Medulla oblongata (tissue), 1 donor: ENCODE data around the gene KCNG2.

Source experiments
- DNase-seq: peaks from one replicate; pipeline ENCODE4 v3.0.0-alpha.2; 2015; ENCODE audit errors: extremely low spot score

Gene KCNG2

DNA sequence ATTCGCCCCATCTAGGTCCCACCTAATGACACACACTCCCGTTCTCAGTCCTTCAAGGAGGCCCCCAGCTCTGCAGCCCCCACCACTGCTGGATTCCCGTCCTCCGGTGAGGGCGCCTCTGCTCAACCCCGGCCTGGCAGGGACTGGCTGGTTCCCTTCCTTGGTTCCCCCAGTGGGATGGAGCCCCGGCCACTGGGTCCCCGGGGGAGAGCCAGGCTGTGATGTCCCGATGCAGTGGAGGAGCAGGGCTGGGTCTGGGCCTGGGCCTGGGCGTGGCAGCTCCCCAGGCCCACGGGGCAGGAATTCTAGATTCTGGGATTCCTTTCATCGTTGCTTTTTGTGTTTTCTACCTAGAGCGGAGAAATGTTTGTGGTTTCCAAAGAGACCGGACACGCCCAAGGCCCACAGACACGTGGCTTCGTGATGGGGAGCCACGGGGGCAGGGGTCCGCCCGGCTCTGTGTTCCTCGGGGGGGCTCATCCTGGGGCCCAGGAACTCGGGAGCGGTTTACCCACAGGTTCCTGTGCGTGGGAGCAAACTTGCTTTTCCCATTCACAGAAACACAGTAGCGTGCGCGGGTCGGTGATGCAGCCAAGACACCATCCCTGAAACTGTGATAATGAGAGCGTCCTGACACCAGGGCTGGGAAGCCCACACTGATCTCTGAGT is 86.7 kb downstream of the KCNG2 start:
- DNase-seq, result no peak

DNA sequence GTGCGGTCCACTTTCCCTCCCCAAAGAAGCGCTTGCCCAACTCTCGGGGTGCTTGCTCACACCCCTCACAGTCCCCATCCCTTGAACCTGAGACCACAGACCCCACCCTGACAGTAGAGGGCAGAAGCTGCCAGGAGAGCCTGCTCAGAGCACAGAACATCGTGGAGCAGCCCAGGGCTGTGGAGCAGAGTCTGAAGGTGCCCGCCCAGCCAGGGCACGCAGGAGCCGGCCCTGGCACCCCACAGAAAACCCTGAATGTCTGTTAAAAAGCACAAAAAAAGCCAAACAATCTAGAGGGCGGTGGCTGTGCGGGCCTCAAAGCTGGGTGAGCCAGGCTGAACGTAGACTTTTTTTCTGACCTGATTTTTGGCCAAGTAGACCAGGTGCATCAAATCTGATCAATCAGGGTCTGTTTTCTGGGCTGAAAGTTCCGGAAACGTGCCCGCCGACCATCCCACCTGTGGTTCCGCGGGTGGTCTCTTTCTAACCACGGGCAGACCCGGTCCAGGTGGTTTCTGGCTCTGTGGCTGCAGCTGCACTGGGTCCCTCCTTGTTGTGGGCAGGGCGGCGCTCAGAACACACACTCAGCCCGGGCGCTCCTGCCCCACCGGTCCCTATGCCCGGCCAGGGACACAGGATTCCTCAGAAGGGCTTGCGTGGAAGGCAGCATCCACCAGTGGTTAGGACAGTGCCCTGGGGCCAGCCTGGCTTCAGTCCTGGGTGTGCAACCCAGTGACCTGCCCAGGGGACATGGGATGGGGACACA is 87.4 kb downstream of the KCNG2 start:
- no peak for DNase-seq

DNA sequence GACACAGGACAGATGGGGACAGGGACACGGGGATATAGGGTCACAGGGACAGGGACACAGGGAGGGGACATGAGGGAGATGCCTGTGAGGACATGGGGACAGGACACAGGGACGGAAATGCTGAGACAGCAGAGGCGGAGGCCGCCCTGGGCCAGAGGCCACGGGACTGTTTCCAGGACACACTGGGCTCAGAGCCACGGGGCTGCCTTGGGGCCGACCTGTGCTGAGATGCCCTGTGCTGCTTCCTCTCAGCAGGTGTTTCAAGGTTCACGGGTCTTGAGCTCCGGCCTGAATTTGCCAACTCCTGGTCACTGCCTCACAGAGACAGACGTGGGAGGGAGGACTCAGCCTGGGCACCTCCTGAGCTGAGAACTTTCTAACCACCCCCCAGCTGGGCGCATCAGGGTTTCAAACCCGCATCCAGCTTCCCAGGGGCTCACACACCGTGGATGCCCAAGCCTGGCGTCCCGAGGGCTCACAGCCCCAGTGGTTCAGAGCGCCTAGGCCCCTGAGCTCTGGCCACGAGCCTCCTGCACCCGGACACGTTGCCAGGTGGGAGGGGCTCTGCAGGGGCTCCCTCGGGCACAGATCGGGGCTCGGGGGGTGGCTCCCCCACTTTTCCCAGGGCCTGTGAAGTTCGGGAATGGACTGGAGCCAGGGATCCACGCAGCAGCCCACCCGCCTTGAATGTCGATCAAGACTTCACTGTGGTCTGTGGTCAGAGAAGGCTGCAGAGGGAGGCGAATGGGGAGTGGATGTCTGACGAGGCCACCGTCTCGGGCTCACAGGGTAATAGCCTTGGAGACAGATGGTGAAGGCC is 89.7 kb downstream of the KCNG2 start:
- no peak for DNase-seq

GRCh38 chr18:79888016-79888415 is 90.3 kb downstream of the KCNG2 start:
- no peak for DNase-seq

GRCh38 chr18:79889569-79889968 is 91.8 kb downstream of the KCNG2 start:
- no peak for DNase-seq

DNA sequence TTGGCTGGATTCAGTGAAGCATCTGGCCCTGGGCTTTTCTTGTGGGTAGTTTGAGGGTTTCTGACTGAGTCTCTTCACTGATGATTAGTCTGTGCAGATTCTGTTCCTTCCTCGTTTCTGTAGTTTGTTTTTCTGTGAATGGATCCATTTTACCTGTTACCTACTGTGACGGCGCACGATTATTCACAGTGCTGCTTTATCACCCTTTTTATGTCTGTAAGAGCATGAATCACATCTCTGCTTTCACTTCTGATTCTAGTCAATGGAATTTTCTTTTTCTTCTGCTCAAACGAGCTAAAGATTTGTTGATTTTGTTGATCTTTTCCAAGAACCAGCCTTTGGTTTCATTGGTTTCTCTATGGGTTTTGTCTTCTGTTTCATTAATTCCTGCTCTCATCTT is 92.9 kb downstream of the KCNG2 start:
- DNase-seq, result no peak

- DNase-seq, result no peak
Measured at GRCh38 chr18:79896738-79897137, 99.0 kb downstream of the KCNG2 start.

DNA sequence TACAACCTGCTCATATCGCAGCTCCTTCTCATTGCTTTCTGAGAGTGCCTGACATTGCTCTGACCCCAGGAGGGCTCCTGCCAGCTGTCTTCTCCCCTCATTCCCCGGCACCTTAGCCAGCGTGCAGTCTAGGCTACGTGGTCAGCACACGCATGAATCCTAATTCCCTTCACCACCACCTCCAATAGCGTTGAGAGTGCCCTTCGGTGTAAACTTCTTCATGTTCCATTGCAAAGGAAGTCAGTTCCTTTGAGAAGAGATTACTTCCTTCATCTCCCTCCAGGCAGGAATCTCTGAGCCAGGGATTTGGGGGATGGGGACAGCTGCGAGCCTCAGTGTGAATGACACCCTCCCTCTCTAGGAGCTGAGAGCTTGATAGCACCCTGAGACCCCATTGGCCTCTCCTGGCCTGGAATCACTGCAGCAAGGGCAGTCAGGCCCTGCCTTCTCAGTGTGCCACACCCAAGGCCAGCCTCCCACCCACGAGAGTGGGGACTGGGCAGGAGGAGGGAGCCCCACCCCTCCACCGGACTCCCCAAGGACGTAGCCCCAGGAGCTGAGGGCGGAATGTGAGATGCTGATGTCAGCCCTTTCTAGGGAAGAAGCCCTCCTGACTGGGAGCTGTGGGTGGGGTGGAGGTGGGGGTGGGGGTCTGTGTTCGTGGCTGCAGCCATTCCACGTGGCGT is 100.3 kb downstream of the KCNG2 start:
- DNase-seq, result no peak

- no peak for DNase-seq
Measured at GRCh38 chr18:79898952-79899608, 101.3 kb downstream of the KCNG2 start.

DNA sequence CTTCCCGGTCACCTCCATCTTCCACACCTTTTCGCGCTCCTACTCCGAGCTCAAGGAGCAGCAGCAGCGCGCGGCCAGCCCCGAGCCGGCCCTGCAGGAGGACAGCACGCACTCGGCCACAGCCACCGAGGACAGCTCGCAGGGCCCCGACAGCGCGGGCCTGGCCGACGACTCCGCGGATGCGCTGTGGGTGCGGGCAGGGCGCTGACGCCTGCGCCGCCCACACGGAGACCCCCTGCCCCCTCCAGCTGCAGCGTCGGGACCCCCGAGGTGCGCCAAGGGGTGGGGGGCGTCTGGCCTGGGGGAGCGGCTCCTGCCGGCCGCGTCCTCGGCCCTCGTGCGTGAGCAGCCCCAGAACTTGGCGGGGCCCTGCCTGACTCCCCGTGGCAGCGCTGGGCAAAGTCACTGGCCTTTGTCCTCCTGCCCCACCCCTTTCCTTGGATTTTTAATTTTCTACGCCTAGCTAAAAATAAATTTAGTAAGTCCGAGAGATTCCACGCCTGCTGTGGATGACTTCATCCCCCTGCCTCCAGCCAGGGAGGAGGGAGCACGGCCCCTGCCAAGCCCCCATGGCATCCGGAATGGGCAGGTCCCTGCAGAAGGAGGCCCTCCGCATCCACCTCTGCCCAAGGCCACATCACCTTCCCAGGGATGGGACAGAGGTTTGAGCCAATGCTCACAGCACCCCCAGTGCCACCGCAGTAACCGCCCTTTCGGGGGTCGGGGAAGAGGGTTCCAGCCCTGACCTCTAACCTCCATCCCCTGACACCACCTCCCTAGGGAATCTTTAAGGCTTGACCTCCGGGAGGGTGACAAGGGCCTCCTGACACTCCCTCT is 102.1 kb downstream of the KCNG2 start:
- no peak for DNase-seq

GRCh38 chr18:79900610-79901570 is 103.2 kb downstream of the KCNG2 start:
- DNase-seq, result no peak

DNA sequence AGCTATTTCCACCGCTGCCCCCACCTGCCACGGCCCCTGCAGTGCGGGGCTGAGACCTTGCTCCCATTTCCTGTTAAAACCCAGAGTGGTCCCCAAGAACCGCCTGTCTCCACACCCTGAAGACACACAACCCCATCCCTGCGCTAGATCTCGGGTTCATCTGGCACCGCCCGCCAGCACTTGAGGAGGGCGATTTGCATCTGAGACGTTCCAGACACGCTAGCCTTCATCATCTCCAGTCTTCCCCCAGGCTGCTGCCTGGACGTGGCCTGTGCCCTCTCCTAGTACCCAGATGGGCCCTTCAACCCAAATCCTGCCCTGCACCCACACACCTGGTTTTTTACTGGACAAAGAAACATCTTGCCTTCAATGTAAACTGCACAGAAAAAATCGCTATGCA is 103.9 kb downstream of the KCNG2 start:
- no peak for DNase-seq

DNA sequence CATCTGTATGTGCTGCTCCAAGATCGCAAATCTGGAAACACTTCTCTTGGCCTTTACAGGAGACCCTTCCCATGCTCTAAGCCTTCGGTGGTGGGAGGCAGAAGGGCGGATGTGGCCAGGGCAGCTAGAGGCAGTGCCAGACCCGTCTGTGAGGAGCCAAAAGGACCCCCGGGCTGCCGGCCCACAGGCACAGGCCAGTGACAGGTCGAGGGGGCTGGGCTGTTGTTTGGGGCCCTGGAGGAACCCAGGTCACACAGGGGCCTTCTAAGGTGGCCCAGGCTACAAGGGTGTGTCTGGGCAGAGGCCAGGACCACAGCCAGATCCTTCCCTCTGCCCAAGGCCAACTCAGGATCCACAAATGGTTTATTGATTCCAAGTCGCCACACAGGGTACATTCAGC is 104.3 kb downstream of the KCNG2 start:
- DNase-seq, result no peak

GRCh38 chr18:79902640-79903039 is 104.9 kb downstream of the KCNG2 start:
- DNase-seq, result no peak

- DNase-seq, result no peak
Measured at GRCh38 chr18:79903071-79903635, 105.4 kb downstream of the KCNG2 start.

- DNase-seq, result no peak
Measured at GRCh38 chr18:79903787-79904356, 106.1 kb downstream of the KCNG2 start.

GRCh38 chr18:79904357-79905147 is 106.8 kb downstream of the KCNG2 start:
- DNase-seq, result no peak

- no peak for DNase-seq
Measured at GRCh38 chr18:79905389-79905911, 107.7 kb downstream of the KCNG2 start.
